GM18498 (cell line): ENCODE results near the gene NFATC3.

Experiments
- ATAC-seq: cut with Tn5 transposase; IDR thresholded peaks from one replicate; pipeline ENCODE4 v1.9.1; 2021; ENCODE audit warnings: mild to moderate bottlenecking, moderate library complexity; ENCODE audit not compliant: unreplicated experiment

NFATC3 gene

DNA sequence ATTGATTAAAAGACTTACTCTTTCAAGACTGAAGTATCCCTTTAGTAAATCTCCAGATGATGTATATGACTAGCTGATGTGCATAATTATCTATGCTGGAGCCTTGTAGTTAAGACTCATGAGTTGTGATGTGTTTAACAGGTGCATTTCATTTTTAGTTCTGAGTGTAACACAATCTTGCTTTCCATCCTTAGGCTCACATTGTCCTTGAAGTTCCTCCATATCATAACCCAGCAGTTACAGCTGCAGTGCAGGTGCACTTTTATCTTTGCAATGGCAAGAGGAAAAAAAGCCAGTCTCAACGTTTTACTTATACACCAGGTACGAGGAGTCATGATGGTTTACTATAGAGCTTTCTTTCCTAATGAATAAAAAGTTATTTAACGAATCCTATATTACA, 97.9 kb downstream of the NFATC3 start:
- ATAC-seq: no peak

- ATAC-seq: no peak
Measured at GRCh38 chr16:68186877-68187276, 101.7 kb downstream of the NFATC3 start.

GRCh38 chr16:68187505-68187904, 102.3 kb downstream of the NFATC3 start:
- ATAC-seq: no peak

DNA sequence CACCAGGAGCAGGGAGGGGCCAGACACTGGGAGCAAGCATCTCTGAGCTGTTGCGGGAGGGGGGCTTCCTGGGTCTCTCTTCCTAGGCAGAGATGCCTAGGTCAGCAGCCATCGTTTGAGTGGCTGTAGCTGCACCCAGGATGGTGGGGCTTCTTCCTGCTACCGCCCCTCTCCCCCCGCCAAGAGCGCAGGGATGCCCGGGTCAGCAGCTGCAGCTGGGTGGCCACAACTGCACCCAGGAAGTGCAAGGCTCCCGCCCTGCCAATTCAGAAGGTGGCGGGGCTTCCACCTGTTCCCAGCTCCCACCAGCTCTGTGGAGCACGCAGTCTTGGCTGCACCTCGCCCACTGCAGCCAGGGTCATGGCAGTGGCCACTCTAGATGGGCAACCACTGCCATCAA, 103.0 kb downstream of the NFATC3 start:
- ATAC-seq: no peak

DNA sequence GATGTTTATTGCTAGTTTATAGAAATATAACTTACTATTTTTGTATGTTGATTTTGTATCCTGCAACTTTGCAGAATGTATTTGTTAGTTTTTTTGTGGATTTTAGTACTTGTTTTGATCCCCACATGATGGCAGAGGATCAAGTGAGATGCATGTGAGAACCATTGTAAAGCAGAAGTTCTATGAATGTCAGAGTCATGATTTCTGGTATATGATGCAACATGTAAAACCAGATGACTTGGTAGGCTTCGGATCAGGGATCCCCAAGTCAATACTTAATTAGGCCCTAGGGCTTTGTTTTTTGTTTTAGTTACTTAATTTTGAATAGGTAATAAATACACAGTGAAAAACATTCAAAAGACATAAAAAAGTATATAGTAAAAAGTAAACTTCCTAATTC, 104.9 kb downstream of the NFATC3 start:
- no peak for ATAC-seq

DNA sequence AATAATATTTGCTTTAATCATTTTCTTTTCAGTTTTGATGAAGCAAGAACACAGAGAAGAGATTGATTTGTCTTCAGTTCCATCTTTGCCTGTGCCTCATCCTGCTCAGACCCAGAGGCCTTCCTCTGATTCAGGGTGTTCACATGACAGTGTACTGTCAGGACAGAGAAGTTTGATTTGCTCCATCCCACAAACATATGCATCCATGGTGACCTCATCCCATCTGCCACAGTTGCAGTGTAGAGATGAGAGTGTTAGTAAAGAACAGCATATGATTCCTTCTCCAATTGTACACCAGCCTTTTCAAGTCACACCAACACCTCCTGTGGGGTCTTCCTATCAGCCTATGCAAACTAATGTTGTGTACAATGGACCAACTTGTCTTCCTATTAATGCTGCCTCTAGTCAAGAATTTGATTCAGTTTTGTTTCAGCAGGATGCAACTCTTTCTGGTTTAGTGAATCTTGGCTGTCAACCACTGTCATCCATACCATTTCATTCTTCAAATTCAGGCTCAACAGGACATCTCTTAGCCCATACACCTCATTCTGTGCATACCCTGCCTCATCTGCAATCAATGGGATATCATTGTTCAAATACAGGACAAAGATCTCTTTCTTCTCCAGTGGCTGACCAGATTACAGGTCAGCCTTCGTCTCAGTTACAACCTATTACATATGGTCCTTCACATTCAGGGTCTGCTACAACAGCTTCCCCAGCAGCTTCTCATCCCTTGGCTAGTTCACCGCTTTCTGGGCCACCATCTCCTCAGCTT, 105.8 kb downstream of the NFATC3 start:
- no peak for ATAC-seq

- ATAC-seq: no peak
Measured at GRCh38 chr16:68194251-68194650, 109.1 kb downstream of the NFATC3 start.

- ATAC-seq: no peak
Measured at GRCh38 chr16:68197250-68197649, 112.1 kb downstream of the NFATC3 start.

- no peak for ATAC-seq
Measured at GRCh38 chr16:68200088-68200783, 115.1 kb downstream of the NFATC3 start.

- no peak for ATAC-seq
Measured at GRCh38 chr16:68202091-68202519, 116.9 kb downstream of the NFATC3 start.

GRCh38 chr16:68206245-68206644, 121.1 kb downstream of the NFATC3 start:
- no peak for ATAC-seq

DNA sequence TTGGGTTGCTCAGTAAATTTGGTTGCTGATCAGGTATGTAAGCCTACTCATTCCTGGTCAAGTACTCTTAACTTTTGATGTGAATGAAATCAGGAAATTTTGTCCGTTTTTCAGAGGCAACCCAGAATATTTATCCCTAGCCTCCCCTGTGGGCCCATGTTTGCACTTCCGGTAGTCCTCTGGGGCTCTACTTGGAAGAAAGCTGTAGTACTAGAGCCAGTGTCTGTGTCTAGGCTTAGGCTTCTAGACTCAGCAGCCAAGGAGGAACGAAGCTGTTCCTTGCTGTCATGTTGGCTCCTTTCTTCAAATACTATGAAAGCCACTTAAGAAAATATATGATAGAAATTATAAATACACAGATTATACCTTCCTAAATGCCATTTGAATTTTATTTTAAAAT, 129.6 kb downstream of the NFATC3 start:
- ATAC-seq: no peak

- ATAC-seq: no peak
Measured at GRCh38 chr16:68215302-68215701, 130.1 kb downstream of the NFATC3 start.

DNA sequence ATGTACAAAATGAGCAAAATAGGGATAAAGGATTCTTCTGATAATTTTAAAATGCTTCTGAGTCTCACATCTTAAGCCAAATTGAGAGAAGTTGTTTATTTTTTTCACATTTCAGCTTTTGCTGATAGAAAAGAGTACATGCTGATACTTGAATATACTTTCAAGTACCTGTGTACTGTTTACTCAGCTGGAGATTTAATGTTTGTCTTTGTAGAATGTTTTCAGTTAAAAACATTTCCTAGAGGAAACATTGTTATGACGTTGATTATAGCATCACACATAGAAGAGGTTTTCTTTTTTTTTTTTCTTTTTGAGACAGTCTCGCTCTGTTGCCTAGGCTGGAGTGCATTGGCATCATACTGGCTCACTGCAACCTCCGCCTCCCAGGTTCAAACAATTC, 131.1 kb downstream of the NFATC3 start:
- ATAC-seq: no peak

DNA sequence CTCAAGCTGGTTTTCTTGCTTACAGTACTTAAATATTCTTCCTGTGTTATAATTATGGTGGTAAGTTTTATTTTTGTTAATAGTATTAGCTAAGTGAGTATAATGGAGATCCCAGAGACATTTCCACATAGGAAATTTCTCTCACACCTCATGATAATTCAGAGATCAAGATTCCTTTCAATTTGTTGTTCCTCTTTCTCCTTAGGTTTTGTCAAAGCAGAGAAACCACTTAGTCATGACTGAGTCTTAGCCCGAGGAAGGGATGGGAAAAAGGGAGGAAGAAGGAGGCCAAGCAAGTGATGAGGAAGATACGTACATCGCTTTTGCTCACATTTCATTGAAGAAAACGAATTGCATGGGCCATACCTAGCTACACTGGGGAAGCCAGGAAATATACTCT, 132.3 kb downstream of the NFATC3 start:
- no peak for ATAC-seq

GRCh38 chr16:68219725-68220351, 134.7 kb downstream of the NFATC3 start:
- ATAC-seq: no peak

GRCh38 chr16:68223072-68223471, 137.9 kb downstream of the NFATC3 start:
- no peak for ATAC-seq

DNA sequence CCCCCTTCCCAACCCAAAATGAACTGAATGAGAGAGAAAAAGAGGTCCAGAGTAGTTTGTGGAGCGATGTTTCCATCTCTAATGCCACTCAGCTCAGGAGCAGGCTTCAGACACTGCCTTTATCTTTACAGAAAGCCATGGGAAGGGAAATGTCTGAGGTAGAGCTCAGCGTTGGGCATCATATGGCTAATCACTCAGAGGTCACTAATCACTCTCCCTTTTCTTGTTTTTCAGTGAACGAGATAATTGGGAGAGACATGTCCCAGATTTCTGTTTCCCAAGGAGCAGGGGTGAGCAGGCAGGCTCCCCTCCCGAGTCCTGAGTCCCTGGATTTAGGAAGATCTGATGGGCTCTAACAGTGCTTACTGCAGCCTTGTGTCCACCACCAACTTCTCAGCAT, 140.9 kb downstream of the NFATC3 start:
- ATAC-seq: no peak

DNA sequence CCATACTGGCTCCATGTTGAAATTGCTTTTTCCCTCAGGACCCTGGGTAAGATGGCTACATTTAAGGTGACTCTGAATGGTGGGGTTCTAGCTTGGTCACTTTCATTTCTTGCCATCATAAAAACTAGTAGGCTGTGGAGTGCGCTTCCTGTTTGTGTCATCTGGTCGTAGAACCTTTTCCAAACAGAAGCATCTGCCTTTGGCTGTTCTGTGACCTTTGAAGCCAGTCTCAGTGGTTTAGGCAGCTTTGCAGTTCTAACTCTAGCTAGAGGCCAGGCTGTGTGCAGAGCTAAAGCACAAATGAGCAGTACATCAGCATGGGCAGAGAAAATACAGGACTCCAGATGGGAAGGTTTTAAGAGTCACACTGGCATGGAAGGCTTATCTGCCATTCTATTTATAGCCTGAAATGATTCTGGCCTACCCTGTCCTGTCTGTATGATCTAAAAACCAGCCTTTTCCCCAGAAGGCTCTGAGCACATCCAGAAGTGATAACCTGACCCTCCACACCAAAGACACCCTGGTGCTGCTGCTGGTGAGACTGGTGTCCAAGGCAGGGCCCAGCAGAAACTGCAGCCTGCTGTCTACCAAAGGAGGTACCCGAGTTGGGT, 142.1 kb downstream of the NFATC3 start:
- ATAC-seq: no peak

GRCh38 chr16:68227850-68228553, 142.8 kb downstream of the NFATC3 start:
- no peak for ATAC-seq

GRCh38 chr16:68228652-68229051, 143.5 kb downstream of the NFATC3 start:
- no peak for ATAC-seq
